H1 (cell line): ENCODE results near the gene SEMA3A. TPM values are rescaled to one million over a fixed set of nuclear protein-coding genes. Genes with fewer than 3 reads are reported as not detected.

Experiments
- TBP ChIP-seq: IDR thresholded peaks from 2 replicates; pipeline ENCODE4 v1.6.1; 2011; ENCODE audit warnings: low read depth, low read length, improper control_type of control experiment
- polyA plus RNA-seq, 7 experiments: library from polyadenylated mRNA; depleted of rRNA in 3 of 7; stranded (reverse) in 5 of 7; unstranded in 2 of 7; fragments of >200 nt in 5 of 7; fragments of 200-250 nt in 2 of 7; gene quantifications; 1 replicate in 5 of 7; 2 replicates in 1 of 7; 4 replicates in 1 of 7; pipeline versions ENCODE4 v1.2.1 to v1.2.3, GENCODE V29; 2011 to 2013; ENCODE audit warnings: missing spikeins in 2 of 7, mixed read lengths in 2 of 7
- total RNA-seq: library from RNA; stranded (reverse); fragmentation: NEBNext Ultra II Directional; extraction: Animal tissue kit (Norgen Biotek cat#: 25700); gene quantifications from 2 replicates; pipeline ENCODE4 v1.2.1, GENCODE V29; 2021
- TF ChIP-seq, protein P1 (sequence below), 3 experiments: IDR thresholded peaks; 1 replicate in 2 of 3; 2 replicates in 1 of 3; pipeline versions ENCODE4 v1.5.1 to v1.6.1; 2011; ENCODE audit warnings: low read length in 3 of 3, mild to moderate bottlenecking in 3 of 3, inconsistent platforms in 2 of 3, low read depth in 1 of 3, moderate library complexity in 1 of 3; ENCODE audit not compliant: insufficient read depth in 1 of 3; ENCODE audit errors: control extremely low read depth in 1 of 3

The SEMA3A gene
- total and polyA plus RNA-seq, 2 of the 8 experiments (the other 6 are each of a cell fraction or from before 2014, with no cell fraction given): 8.1 to 45.9 TPM

DNA sequence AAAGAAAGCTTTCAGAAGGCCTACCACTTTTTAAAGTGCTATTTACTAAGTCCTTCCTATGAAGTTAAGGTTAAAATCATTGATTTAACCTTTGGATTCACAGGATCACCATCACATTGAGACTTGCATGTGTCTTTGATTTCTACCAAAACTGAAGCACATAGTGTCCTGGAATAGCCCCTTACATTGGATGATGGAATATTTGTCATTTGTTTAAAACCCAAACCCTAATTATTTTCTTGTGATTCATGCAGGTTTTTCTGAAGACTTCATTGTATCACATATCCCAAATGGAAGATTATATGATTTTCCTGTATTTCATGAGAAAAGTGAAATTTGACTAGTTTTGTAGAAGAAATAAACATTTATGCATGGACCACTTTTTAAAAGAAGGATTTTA, 3.3 kb downstream of the SEMA3A start (continued):
- TF ChIP-seq TBP: no peak
- TF ChIP-seq, protein P1, sequence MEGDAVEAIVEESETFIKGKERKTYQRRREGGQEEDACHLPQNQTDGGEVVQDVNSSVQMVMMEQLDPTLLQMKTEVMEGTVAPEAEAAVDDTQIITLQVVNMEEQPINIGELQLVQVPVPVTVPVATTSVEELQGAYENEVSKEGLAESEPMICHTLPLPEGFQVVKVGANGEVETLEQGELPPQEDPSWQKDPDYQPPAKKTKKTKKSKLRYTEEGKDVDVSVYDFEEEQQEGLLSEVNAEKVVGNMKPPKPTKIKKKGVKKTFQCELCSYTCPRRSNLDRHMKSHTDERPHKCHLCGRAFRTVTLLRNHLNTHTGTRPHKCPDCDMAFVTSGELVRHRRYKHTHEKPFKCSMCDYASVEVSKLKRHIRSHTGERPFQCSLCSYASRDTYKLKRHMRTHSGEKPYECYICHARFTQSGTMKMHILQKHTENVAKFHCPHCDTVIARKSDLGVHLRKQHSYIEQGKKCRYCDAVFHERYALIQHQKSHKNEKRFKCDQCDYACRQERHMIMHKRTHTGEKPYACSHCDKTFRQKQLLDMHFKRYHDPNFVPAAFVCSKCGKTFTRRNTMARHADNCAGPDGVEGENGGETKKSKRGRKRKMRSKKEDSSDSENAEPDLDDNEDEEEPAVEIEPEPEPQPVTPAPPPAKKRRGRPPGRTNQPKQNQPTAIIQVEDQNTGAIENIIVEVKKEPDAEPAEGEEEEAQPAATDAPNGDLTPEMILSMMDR (IDR thresholded peaks at IDR 0.05; ENCODE audit: control extremely low read depth in 1 of 3, insufficient read depth in 1 of 3, low read depth in 1 of 3, low read length in 3 of 3): no peak
